ENCODE data around the gene SLC4A3. TPM values are rescaled to one million over a fixed set of nuclear protein-coding genes. Genes with fewer than 3 reads are reported as not detected.

SLC4A3 gene
- total and polyA plus RNA-seq, 2 of the 13 experiments (the other 11 are each of a cell fraction or from before 2014, with no cell fraction given): 0.18 to 0.95 TPM

GRCh38 chr2:219671279-219671678, 43.8 kb downstream of the SLC4A3 start:
- no peaks in the 10 kb centered on the region for H4K20me1 ChIP-seq (ENCODE audit: insufficient read depth, low read length)
- no peaks in the 10 kb centered on the region for H3K4me1 ChIP-seq (ENCODE audit: insufficient read depth, low read length)
- no peak overlapping the region for H3K4me2 ChIP-seq (ENCODE audit: low read depth, low read length)
- no TSS peak for BruUV-seq (replicated peaks)
- no peak overlapping the region for H3K27ac ChIP-seq (ENCODE audit: extremely low read length, insufficient read depth, low read length)
- no peak overlapping the region for H2AFZ ChIP-seq (ENCODE audit: low read length)
- no peaks in the 10 kb centered on the region for H3K79me2 ChIP-seq (ENCODE audit: insufficient read depth, low read length)
- intact Hi-C loops (cut with micrococcal nuclease; ENCODE audit: unreplicated experiment) (no loop called here), in situ Hi-C loops (cut with HindIII; ENCODE audit: extremely low pct_ligation_motif_present, low pct_unique_long_range_greater_than_20kb) (no loop called here)
- no peaks in the 10 kb centered on the region for H3K9me3 ChIP-seq (ENCODE audit: low read length)
- ChIA-PET CTCF (ENCODE audit: low intra/inter-chr PET ratio, low total read pairs) (no interaction called here), POLR2A (no interaction called here)
- DNase-seq (ENCODE audit: low spot score) (no peak), ATAC-seq (no peak), FAIRE-seq (no peak)
- H3K27me3 ChIP-seq (ENCODE audit: control insufficient read depth in 1 of 2, insufficient read depth in 2 of 2, low read length in 2 of 2): peaks cover 3 to 47% of the 10 kb centered on the region in 2 experiments; a peak in 3 of 5 replicates
- TF ChIP-seq HOXA5 (CRISPR knock-in tag; IDR thresholded peaks at IDR 0.05) (no peak), ZNF660 (CRISPR knock-in tag; IDR thresholded peaks at IDR 0.05; ENCODE audit: borderline replicate concordance, low read depth) (no peak), NFKB2 (CRISPR knock-in tag; IDR thresholded peaks at IDR 0.05; ENCODE audit: borderline replicate concordance) (no peak), ZMYM3 (CRISPR knock-in tag; IDR thresholded peaks at IDR 0.05) (no peak), BHLHE40 (IDR thresholded peaks at IDR 0.05; ENCODE audit: low read length) (no peak), ZNF564 (CRISPR knock-in tag; IDR thresholded peaks at IDR 0.05) (no peak), AGO1 (IDR thresholded peaks at IDR 0.05; ENCODE audit: low read depth, low read length, poor library complexity, severe bottlenecking) (no peak), REPIN1 (CRISPR knock-in tag; IDR thresholded peaks at IDR 0.05; ENCODE audit: borderline replicate concordance, low read depth) (no peak)
- H3K9ac ChIP-seq (ENCODE audit: insufficient read depth, low read depth, low read length): no peak overlapping the region
- H3K4me3 ChIP-seq (replicated peaks in 1 of 3; ENCODE audit: insufficient read depth in 1 of 3, low read depth in 2 of 3, low read length in 3 of 3): no peak overlapping the region
- 1% methylated on average over 5 of the region's 5 CpGs for whole genome bisulfite sequencing (ENCODE audit: low lambda C conversion rate)
- no peaks in the 10 kb centered on the region for H3K36me3 ChIP-seq (replicated peaks in 1 of 2; ENCODE audit: control insufficient read depth in 1 of 2, insufficient read depth in 2 of 2, low read length in 2 of 2)

GRCh38 chr2:219672406-219672805, 45.0 kb downstream of the SLC4A3 start:
- TF ChIP-seq KLF9 (CRISPR knock-in tag; IDR thresholded peaks at IDR 0.05; ENCODE audit: low read depth) (no peak), NR2C2 (CRISPR knock-in tag; IDR thresholded peaks at IDR 0.05; ENCODE audit: borderline replicate concordance) (no peak), ZNF280D (CRISPR knock-in tag; IDR thresholded peaks at IDR 0.05) (no peak), STAG1 (CRISPR knock-in tag; IDR thresholded peaks at IDR 0.05) (no peak)
- Histone ChIP-seq H3K9ac (ENCODE audit: insufficient read depth, low read depth, low read length) (no peak overlapping the region), H3K27ac (ENCODE audit: extremely low read length, insufficient read depth, low read length) (no peak overlapping the region), H3K4me3 (replicated peaks in 1 of 3; ENCODE audit: insufficient read depth in 1 of 3, low read depth in 2 of 3, low read length in 3 of 3) (no peak overlapping the region), H4K20me1 (ENCODE audit: insufficient read depth, low read length) (no peaks in the 10 kb centered on the region), H3K27me3 (ENCODE audit: control insufficient read depth in 1 of 2, insufficient read depth in 2 of 2, low read length in 2 of 2) (peaks cover 0 to 48% of the 10 kb centered on the region in 2 experiments; a peak in 3 of 5 replicates), H3K4me2 (ENCODE audit: low read depth, low read length) (no peak overlapping the region), H3K36me3 (replicated peaks in 1 of 2; ENCODE audit: control insufficient read depth in 1 of 2, insufficient read depth in 2 of 2, low read length in 2 of 2) (no peaks in the 10 kb centered on the region), H3K9me3 (ENCODE audit: low read length) (no peaks in the 10 kb centered on the region), H2AFZ (ENCODE audit: low read length) (no peak overlapping the region), H3K79me2 (ENCODE audit: insufficient read depth, low read length) (no peaks in the 10 kb centered on the region), H3K4me1 (ENCODE audit: insufficient read depth, low read length) (no peaks in the 10 kb centered on the region)
- in situ Hi-C loops (cut with HindIII; ENCODE audit: extremely low pct_ligation_motif_present, low pct_unique_long_range_greater_than_20kb) (no loop called here), intact Hi-C loops (cut with micrococcal nuclease; ENCODE audit: unreplicated experiment) (no loop called here)
- no peak for FAIRE-seq
- ChIA-PET CTCF (ENCODE audit: low intra/inter-chr PET ratio, low total read pairs) (no interaction called here), POLR2A (no interaction called here)
- no TSS peak for BruUV-seq (replicated peaks)
- no peak for ATAC-seq
- 17% methylated on average over 2 of the region's 3 CpGs for WGBS (ENCODE audit: low lambda C conversion rate)
- DNase-seq (ENCODE audit: low spot score): no peak
